ENCODE measurements around the gene OR13H1.

GRCh38 chrX:131521824-131522223 is 22.1 kb upstream of the OR13H1 start:
- TF ChIP-seq CTCF (IDR thresholded peaks at IDR 0.05) (no peak), POLR2A (IDR thresholded peaks at IDR 0.05) (no peak)
